Activated CD4-positive, alpha-beta T cell treated with anti-CD3 and anti-CD28 coated beads, Interleukin-2, amount 10 ng/mL, durations not matched to agents 7 days and 5 days (primary cell): ENCODE measurements around the gene ZNF383. TPM values are rescaled to one million over a fixed set of nuclear protein-coding genes. Genes with fewer than 3 reads are reported as not detected.
A peak's percentile ranks its signal among the peaks of the same experiment; 100 is the strongest.
"Not testable (repeated sequence)": the region's sequence is repeated elsewhere in the genome, so short reads cannot be mapped to it uniquely, and the experiment has no call there.

ENCODE experiments used
- CTCF ChIA-PET: fragments of 350-600 bp; sonication (Branson Sonifier 250); formaldehyde crosslinking; loops from one replicate; lab custom pipeline; 2021; ENCODE audit warnings: antibody characterized with exemption; lab: Charles Lee
- POLR2A ChIA-PET: fragments of 350-600 bp; sonication (Branson Sonifier 250); formaldehyde crosslinking; loops from one replicate; lab custom pipeline; 2021; ENCODE audit warnings: antibody characterized with exemption; lab: Charles Lee
- DNase-seq: peaks from one replicate; pipeline ENCODE4 v3.0.0-alpha.2; 2020
- H3K27ac Mint-ChIP-seq: one replicate; pipeline ENCODE4 v1.8.0; 2021; ENCODE audit warnings: mild to moderate bottlenecking, moderate library complexity, mixed read lengths
- H3K27me3 Mint-ChIP-seq: one replicate; pipeline ENCODE4 v1.8.0; 2021; ENCODE audit warnings: mixed read lengths
- H3K36me3 Mint-ChIP-seq: one replicate; pipeline ENCODE4 v1.8.0; 2021; ENCODE audit warnings: low read depth, mixed read lengths
- H3K4me1 Mint-ChIP-seq: one replicate; pipeline ENCODE4 v1.8.0; 2021; ENCODE audit warnings: mixed read lengths
- H3K4me3 Mint-ChIP-seq: one replicate; pipeline ENCODE4 v1.8.0; 2021; ENCODE audit warnings: mild to moderate bottlenecking, moderate library complexity, mixed read lengths
- H3K9me3 Mint-ChIP-seq: one replicate; pipeline ENCODE4 v1.8.0; 2021; ENCODE audit warnings: mixed read lengths
- total RNA-seq, 2 experiments: library from RNA; stranded (reverse); gene quantifications; one replicate each; pipeline ENCODE4 v1.2.3, GENCODE V29; 2021

ZNF383 gene
- total RNA-seq: 10 to 100 TPM; 12.4 TPM

DNA sequence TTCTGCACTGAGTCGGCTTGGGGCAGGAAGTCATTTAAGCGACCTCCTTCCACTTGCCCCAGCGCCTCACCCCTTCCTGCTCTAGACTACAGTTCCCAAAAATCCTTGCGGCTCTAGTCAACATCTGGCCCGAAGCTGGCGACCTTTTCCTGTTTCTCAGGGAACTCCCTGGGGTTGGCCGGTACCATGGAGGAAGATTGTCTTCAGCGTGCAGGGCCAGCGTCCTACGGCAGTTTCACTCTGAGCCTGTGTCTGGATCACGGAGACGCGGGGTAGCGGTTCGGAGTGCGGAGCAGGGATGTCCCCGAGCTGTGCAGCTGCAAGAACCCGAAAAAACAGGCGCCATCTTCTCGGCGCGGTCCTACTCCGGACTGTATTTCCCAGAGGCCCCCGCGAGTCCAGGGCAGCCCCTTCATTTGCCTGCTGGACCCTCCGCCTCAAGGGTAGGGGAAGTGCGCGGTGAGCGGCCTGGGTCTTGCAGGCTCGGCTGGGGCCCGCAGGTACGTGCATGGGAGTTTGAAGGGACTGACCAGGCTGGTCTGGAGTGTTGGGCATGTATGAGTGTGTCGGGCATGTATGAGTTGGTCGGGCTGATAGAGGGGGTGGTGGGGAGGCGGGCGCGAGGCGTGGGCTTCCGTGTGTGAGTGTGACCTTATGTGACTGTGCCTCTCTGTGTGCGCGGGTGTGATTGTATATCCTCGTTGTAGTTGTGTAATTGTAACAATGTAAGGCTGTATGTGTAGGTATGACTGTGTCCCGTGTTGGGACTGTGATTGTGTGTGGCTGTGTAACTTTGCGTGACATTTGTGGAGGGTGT lies at the start of gene ZNF383:
TSS of gene ZNF383 (plus strand) at position 440 of the 817 bp plus-strand sequence. CDS start 12,240 bp downstream, outside the sequence.
- Mint-ChIP-seq H3K27me3 (no peaks in the 10 kb centered on the region), H3K27ac (peak within 1 kb of the TSS; percentile 94), H3K36me3 (peaks cover 55% of the 10 kb centered on the region), H3K4me1 (peaks cover 23% of the 10 kb centered on the region), H3K4me3 (peak within 1 kb of the TSS; percentile 88), H3K9me3 (peaks cover 30% of the 10 kb centered on the region)
- peak; percentile 87 for DNase-seq
- CTCF ChIA-PET: interaction anchor here (0.8 to 1.0 kb wide), 2 partner anchors 126 to 243 kb away, joined by 3 read pairs; no protein-coding TSS in a partner anchor
- POLR2A ChIA-PET: interaction anchor here (0.6 to 1.1 kb wide), 2 partner anchors 137 to 153 kb away, joined by 4 to 5 read pairs; partner anchors contain the start of gene ZNF527

DNA sequence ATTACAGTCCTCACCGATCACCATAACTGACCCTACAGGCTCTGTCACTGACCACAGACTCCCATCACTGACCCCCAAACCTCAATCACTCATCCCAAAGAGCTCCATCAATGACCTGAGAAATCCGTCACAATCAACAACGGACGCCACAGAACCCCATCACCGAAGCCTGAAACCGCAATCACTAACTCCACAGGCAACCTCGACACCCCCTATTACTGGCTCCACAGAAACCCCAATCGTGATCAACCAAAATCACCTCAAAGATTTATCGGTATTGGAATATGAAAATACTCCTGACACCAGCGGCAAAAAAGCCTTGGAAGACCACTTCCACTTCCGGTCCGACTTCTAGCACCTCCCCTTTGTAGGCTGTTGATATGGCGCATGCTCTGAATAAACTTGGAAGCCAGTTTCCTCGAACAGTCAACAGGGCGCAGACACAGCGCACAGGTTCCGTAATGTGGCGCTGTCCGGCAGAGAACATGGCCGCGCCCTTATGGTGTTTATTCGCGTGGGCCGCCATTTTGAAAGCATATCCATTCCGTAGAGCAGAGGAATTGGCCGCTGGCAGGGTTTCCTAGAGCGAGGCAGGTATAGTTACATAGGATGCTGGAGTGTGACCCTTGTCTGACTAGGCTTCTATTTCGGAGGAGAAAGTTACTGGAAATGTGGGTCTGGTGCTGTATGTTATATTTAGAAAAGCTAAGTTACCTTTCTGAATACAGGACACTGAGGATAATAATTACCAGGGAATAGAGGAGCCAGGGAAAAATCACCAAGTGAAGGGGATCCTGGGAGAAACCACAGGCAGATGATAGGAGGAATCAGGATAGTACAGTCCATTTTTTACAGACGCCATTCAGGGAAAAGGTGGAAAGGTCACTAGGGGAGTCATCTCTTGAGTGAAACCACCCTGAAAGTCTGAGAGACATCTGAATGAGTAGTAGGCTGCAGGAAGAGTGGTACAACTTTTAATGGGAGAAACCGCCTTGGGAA lies 45.3 kb upstream of the ZNF383 start, which contains the start of gene ZNF585A:
TSS of gene ZNF585A (minus strand) at position 328 of the 999 bp plus-strand sequence. CDS start 2,785 bp downstream, outside the sequence.
- no peaks in the 10 kb centered on the region for H3K4me1 Mint-ChIP-seq

GRCh38 chr19:37186071-37186470 lies 31.9 kb upstream of the ZNF383 start:
- H3K4me1 Mint-ChIP-seq, H3K27ac Mint-ChIP-seq, DNase-seq, CTCF ChIA-PET, POLR2A ChIA-PET, H3K4me3 Mint-ChIP-seq, H3K27me3 Mint-ChIP-seq: not testable (repeated sequence)
- H3K9me3 Mint-ChIP-seq: peaks cover 64% of the 10 kb centered on the region
- peaks cover 61% of the 10 kb centered on the region for H3K36me3 Mint-ChIP-seq

More for the DNA sequence above, 45.3 kb upstream of the ZNF383 start, which contains the start of gene ZNF585A:
- no peak within 1 kb of the TSS for H3K4me3 Mint-ChIP-seq
- ChIA-PET POLR2A (no interaction called here), CTCF (no interaction called here)
- H3K27me3 Mint-ChIP-seq: no peaks in the 10 kb centered on the region
- H3K27ac Mint-ChIP-seq: no peak within 1 kb of the TSS
- H3K9me3 Mint-ChIP-seq: peaks cover 34% of the 10 kb centered on the region
- peaks cover 34% of the 10 kb centered on the region for H3K36me3 Mint-ChIP-seq
- peak; percentile 93 for DNase-seq

- H3K4me3 Mint-ChIP-seq, CTCF ChIA-PET, H3K27me3 Mint-ChIP-seq, DNase-seq, H3K4me1 Mint-ChIP-seq, H3K27ac Mint-ChIP-seq, POLR2A ChIA-PET: not testable (repeated sequence)
- Mint-ChIP-seq H3K9me3 (peaks cover 38% of the 10 kb centered on the region), H3K36me3 (peaks cover 69% of the 10 kb centered on the region)
Observed at GRCh38 chr19:37195248-37195647, 22.8 kb upstream of the ZNF383 start.

DNA sequence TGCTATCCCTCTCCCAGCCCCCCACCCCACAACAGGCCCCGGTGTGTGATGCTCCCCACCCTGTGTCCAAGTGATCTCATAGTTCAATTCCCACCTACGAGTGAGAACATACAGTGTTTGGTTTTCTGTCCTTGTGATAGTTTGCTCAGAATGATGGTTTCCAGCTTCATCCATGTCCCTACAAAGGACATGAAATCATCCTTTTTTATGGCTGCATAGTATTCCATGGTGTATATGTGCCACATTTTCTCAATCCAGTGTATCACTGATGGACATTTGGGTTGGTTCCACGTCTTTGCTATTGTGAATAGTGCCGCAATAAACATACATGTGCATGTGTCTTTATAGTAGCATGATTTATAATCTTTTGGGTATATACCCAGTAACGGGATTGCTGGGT lies 20.9 kb upstream of the ZNF383 start:
- POLR2A ChIA-PET, H3K4me3 Mint-ChIP-seq, H3K4me1 Mint-ChIP-seq, H3K27ac Mint-ChIP-seq, CTCF ChIA-PET, DNase-seq, H3K27me3 Mint-ChIP-seq: not testable (repeated sequence)
- Mint-ChIP-seq H3K9me3 (peaks cover 31% of the 10 kb centered on the region), H3K36me3 (peaks cover 65% of the 10 kb centered on the region)

GRCh38 chr19:37197768-37198167 lies 20.2 kb upstream of the ZNF383 start:
- H3K9me3 Mint-ChIP-seq: peaks cover 31% of the 10 kb centered on the region
- ChIA-PET POLR2A (no interaction called here), CTCF (no interaction called here)
- H3K4me1 Mint-ChIP-seq: no peaks in the 10 kb centered on the region
- no peak for DNase-seq
- no peak overlapping the region for H3K4me3 Mint-ChIP-seq
- H3K36me3 Mint-ChIP-seq: peaks cover 67% of the 10 kb centered on the region
- H3K27me3 Mint-ChIP-seq: no peaks in the 10 kb centered on the region
- no peak overlapping the region for H3K27ac Mint-ChIP-seq

DNA sequence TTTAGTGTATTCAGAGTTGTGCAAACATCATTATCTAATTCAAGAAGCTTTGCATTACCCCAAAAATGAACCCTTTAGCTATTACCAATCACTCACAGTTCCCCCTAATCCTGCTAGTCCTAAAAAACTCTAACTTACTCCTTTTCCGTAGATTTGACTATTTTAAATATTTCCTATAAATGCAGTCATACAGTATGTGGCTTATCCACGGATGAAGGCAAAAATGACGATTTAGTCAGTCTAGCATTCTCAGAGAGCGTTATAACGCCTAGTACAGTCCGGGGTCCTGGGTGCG lies 587 bp upstream of the ZNF383 start:
- no peak for DNase-seq
- ChIA-PET CTCF (interaction anchor here (0.8 to 1.0 kb wide), 2 partner anchors 126 to 243 kb away, joined by 3 read pairs; no protein-coding TSS in a partner anchor), POLR2A (interaction anchor here (1.1 kb wide), 1 partner anchor 153 kb away, joined by 4 read pairs; the partner anchor contains the start of gene ZNF527)
- peaks cover 29% of the 10 kb centered on the region for H3K9me3 Mint-ChIP-seq
- H3K27me3 Mint-ChIP-seq: no peaks in the 10 kb centered on the region
- peak overlapping the region; percentile 94 for H3K27ac Mint-ChIP-seq
- peaks cover 23% of the 10 kb centered on the region for H3K4me1 Mint-ChIP-seq
- H3K4me3 Mint-ChIP-seq: peak overlapping the region; percentile 88
- H3K36me3 Mint-ChIP-seq: peaks cover 51% of the 10 kb centered on the region

DNA sequence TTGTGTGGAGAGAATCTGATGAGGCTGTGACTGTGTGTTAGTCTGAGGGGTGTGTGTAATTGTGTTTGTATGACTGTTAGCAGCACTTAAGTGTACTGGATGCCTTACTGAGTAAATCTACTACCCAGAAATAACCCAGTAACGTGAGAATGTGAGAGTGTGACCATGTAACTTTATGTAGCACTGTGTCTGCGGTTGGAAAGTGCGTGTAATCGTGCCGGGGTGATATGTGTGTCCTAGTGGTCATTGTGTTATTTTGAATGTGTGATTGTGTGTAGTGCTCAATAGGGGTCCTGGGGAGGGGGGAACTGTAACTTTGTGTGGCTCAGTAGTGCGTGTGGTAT lies 550 bp downstream of the ZNF383 start:
- DNase-seq: peak; percentile 6
- ChIA-PET CTCF (no interaction called here), POLR2A (no interaction called here)
- Mint-ChIP-seq H3K4me3 (peak overlapping the region; percentile 88), H3K4me1 (peaks cover 23% of the 10 kb centered on the region), H3K9me3 (peaks cover 29% of the 10 kb centered on the region), H3K27ac (peak overlapping the region; percentile 94), H3K27me3 (no peaks in the 10 kb centered on the region), H3K36me3 (peaks cover 58% of the 10 kb centered on the region)

DNA sequence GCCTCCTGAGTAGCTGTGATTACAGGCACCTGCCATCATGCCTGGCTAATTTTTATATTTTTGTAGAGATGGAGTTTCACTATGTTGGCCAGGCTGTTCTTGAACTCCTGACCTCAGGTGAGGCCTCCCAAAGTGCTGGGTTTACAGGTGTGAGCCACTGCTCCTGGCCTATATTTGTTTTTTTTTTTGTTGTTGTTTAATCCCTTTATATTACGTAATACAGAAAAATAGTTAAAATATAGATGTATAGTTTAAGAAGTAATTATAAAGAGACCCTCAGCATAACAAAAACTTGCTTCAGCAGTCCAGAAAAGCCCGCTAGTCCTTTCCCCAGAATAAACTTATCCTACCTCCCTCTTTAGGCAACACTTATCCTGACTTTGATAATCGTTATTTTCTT lies 2.4 kb downstream of the ZNF383 start:
- CTCF ChIA-PET: no interaction called here
- no peaks in the 10 kb centered on the region for H3K27me3 Mint-ChIP-seq
- DNase-seq: no peak
- POLR2A ChIA-PET: no interaction called here
- peaks cover 70% of the 10 kb centered on the region for H3K36me3 Mint-ChIP-seq
- peaks cover 23% of the 10 kb centered on the region for H3K4me1 Mint-ChIP-seq
- no peak overlapping the region for H3K4me3 Mint-ChIP-seq
- H3K9me3 Mint-ChIP-seq: peaks cover 26% of the 10 kb centered on the region
- H3K27ac Mint-ChIP-seq: no peak overlapping the region

DNA sequence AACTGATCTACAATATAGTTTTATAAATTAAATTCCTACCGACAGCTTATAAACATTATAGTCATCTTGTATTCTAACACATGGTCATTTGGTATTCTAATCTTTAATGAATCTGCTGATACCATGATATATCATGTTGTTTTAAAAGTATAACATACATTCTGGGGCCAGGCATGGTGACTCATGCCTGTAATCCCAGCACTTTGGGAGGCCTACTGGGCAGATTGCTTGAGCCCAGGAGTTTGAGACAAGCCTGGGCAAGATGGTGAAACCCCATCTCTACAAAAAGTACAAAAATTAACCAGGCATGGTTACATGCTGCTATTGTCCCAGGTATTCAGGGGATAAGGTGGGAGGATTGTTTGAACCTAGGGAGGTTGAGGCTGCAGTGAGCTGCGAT lies 3.1 kb downstream of the ZNF383 start:
- H3K27me3 Mint-ChIP-seq: no peaks in the 10 kb centered on the region
- no peak overlapping the region for H3K4me3 Mint-ChIP-seq
- CTCF ChIA-PET: no interaction called here
- no peak overlapping the region for H3K27ac Mint-ChIP-seq
- peaks cover 23% of the 10 kb centered on the region for H3K4me1 Mint-ChIP-seq
- peaks cover 71% of the 10 kb centered on the region for H3K36me3 Mint-ChIP-seq
- POLR2A ChIA-PET: no interaction called here
- DNase-seq: no peak
- H3K9me3 Mint-ChIP-seq: peaks cover 28% of the 10 kb centered on the region

GRCh38 chr19:37226248-37226647 lies 8.2 kb downstream of the ZNF383 start:
- Mint-ChIP-seq H3K4me1 (no peaks in the 10 kb centered on the region), H3K27ac (no peak overlapping the region), H3K27me3 (no peaks in the 10 kb centered on the region), H3K4me3 (no peak overlapping the region), H3K36me3 (peaks cover 77% of the 10 kb centered on the region), H3K9me3 (peaks cover 39% of the 10 kb centered on the region)
- no peak for DNase-seq
- CTCF ChIA-PET: no interaction called here
- POLR2A ChIA-PET: no interaction called here

DNA sequence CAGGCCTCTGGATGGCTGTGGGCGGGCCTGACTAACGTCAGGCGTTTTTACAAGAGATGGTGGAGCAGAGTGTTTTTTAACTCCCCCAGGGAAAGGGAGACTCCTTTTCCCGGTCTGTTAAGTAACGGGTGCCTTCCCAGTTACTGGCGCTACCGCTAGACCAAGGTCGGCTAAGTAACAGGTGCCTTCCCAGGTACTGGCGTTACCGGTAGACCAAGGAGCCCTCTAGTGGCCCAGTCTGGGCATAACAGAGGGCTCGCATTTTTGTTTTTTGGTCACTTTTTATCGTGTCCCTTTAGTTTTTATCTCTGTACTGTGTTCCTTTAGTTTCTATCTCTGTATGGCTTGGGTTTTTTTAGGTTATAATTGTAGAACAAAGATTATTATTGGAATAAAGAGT lies 10.0 kb downstream of the ZNF383 start:
- Mint-ChIP-seq H3K9me3 (peaks cover 36% of the 10 kb centered on the region), H3K4me3 (no peak overlapping the region), H3K27me3 (no peaks in the 10 kb centered on the region), H3K27ac (no peak overlapping the region), H3K4me1 (no peaks in the 10 kb centered on the region), H3K36me3 (peaks cover 73% of the 10 kb centered on the region)
- peak; percentile 36 for DNase-seq
- ChIA-PET POLR2A (no interaction called here), CTCF (no interaction called here)
